NCI-H524 treated with DMSO at 0.1 percent for 48 hours (cell line): Measurements from ENCODE around the gene NDUFS8.

Experiments
- DNase-seq: peaks from one replicate; lab custom pipeline; 2025; lab: John Stamatoyannopoulos, UW

The NDUFS8 gene

GRCh38 chr11:68015467-68015866 is 15.0 kb upstream of the NDUFS8 start:
- no peak for DNase-seq

GRCh38 chr11:68016161-68016903 is 14.1 kb upstream of the NDUFS8 start:
- no peak for DNase-seq

- DNase-seq, result peak; percentile 5
Observed at GRCh38 chr11:68016904-68017817, 13.3 kb upstream of the NDUFS8 start.

- no peak for DNase-seq
Observed at GRCh38 chr11:68017980-68018729, 12.3 kb upstream of the NDUFS8 start.

- no peak for DNase-seq
Observed at GRCh38 chr11:68018730-68019190, 11.7 kb upstream of the NDUFS8 start.

GRCh38 chr11:68019486-68019885 is 11.0 kb upstream of the NDUFS8 start:
- no peak for DNase-seq

- DNase-seq, result no peak
Observed at GRCh38 chr11:68020575-68020974, 9.9 kb upstream of the NDUFS8 start.

- DNase-seq, result no peak
Observed at GRCh38 chr11:68021167-68021787, 9.2 kb upstream of the NDUFS8 start.

GRCh38 chr11:68022531-68022930 is 8.0 kb upstream of the NDUFS8 start:
- DNase-seq, result no peak

- no peak for DNase-seq
Observed at GRCh38 chr11:68024508-68024907, 6.0 kb upstream of the NDUFS8 start.

GRCh38 chr11:68025047-68025446 is 5.4 kb upstream of the NDUFS8 start:
- no peak for DNase-seq

GRCh38 chr11:68026391-68027105 is 3.9 kb upstream of the NDUFS8 start:
- no peak for DNase-seq

- DNase-seq, result no peak
Observed at GRCh38 chr11:68027667-68028066, 2.8 kb upstream of the NDUFS8 start.

GRCh38 chr11:68028802-68029545 is 1.5 kb upstream of the NDUFS8 start:
- no peak for DNase-seq

GRCh38 chr11:68031144-68031464 is 623 bp downstream of the NDUFS8 start:
- DNase-seq, result no peak

- DNase-seq, result no peak
Observed at GRCh38 chr11:68032003-68032402, 1.5 kb downstream of the NDUFS8 start.

GRCh38 chr11:68032997-68033707 is 2.7 kb downstream of the NDUFS8 start:
- no peak for DNase-seq

- no peak for DNase-seq
Observed at GRCh38 chr11:68033708-68034045, 3.2 kb downstream of the NDUFS8 start.

- no peak for DNase-seq
Observed at GRCh38 chr11:68035266-68035876, 4.9 kb downstream of the NDUFS8 start.
